Peyer's patch (tissue), 4 donors: ENCODE measurements around the gene GPSM1. TPM values are rescaled to one million over a fixed set of nuclear protein-coding genes. Genes with fewer than 3 reads are reported as not detected.

ENCODE experiments used
- DNase-seq, 3 donors: peaks; one replicate each; pipeline ENCODE4 v3.0.0-alpha.2; 2017 to 2019
- H3K27ac ChIP-seq, 4 donors: fragments of 200-600 bp; sonication (generic); one replicate each; pipeline ENCODE4 v1.5.1; 2016 to 2019
- H3K27me3 ChIP-seq, 2 donors: fragments of 200-600 bp; sonication (generic); one replicate each; pipeline ENCODE4 v1.5.1; 2019
- H3K36me3 ChIP-seq, 3 donors: fragments of 200-600 bp; sonication (generic); one replicate each; pipeline ENCODE4 v1.5.1; 2016 to 2019
- H3K4me1 ChIP-seq, 4 donors: fragments of 200-600 bp; sonication (generic); one replicate each; pipeline ENCODE4 v1.5.1; 2016 to 2019
- H3K4me3 ChIP-seq, 4 donors: fragments of 200-600 bp; sonication (generic); 1 replicate in 3 of 4; 2 replicates in 1 of 4; pipeline ENCODE4 v1.5.1; 2016 to 2019; ENCODE audit warnings: mild to moderate bottlenecking in 1 of 4
- H3K9me3 ChIP-seq, 4 donors: fragments of 200-600 bp; sonication (generic); one replicate each; pipeline ENCODE4 v1.5.1; 2016 to 2019; ENCODE audit warnings: mild to moderate bottlenecking in 1 of 4
- CTCF ChIP-seq, 6 experiments: fragments of 450-650 bp in 4 of 6; fragments of 200-600 bp in 2 of 6; sonication (generic) in 1 of 6; IDR thresholded peaks; one replicate each; pipeline ENCODE4 v1.5.1; 2017 to 2019; ENCODE audit warnings: antibody characterized with exemption in 6 of 6, mild to moderate bottlenecking in 3 of 6, moderate library complexity in 1 of 6
- POLR2A ChIP-seq, 2 donors: fragments of 450-650 bp; IDR thresholded peaks; one replicate each; pipeline ENCODE4 v1.5.1; 2017; ENCODE audit warnings: antibody characterized with exemption in 2 of 2, mild to moderate bottlenecking in 2 of 2, moderate library complexity in 2 of 2
- total RNA-seq, 4 donors: library from RNA; depleted of rRNA; stranded (reverse); fragments of >200 nt; gene quantifications; one replicate each; pipeline ENCODE4 v1.1.0, GENCODE V29; 2016

The GPSM1 gene
- total RNA-seq, 4 donors from 2014 or later, result 3.7 to 25.6 (median 6.0) TPM

GRCh38 chr9:136332482-136332983, 5.2 kb downstream of the GPSM1 start:
- Histone ChIP-seq H3K4me1 (peaks cover 0 to 17% (median 6%) of the 10 kb centered on the region in 4 donors), H3K27ac (no peak overlapping the region), H3K27me3 (no peaks in the 10 kb centered on the region), H3K36me3 (no peaks in the 10 kb centered on the region), H3K4me3 (no peak overlapping the region), H3K9me3 (no peaks in the 10 kb centered on the region)
- no peak for TF ChIP-seq CTCF (IDR thresholded peaks at IDR 0.05)
- no peak for TF ChIP-seq POLR2A (IDR thresholded peaks at IDR 0.05)
- DNase-seq, result no peak

- Histone ChIP-seq H3K4me3 (no peak overlapping the region), H3K9me3 (no peaks in the 10 kb centered on the region), H3K4me1 (peaks cover 0 to 13% (median 3%) of the 10 kb centered on the region in 4 donors), H3K27ac (no peak overlapping the region), H3K36me3 (no peaks in the 10 kb centered on the region), H3K27me3 (no peaks in the 10 kb centered on the region)
- DNase-seq, result no peak
- TF ChIP-seq POLR2A (IDR thresholded peaks at IDR 0.05), result no peak
- TF ChIP-seq CTCF (IDR thresholded peaks at IDR 0.05), result no peak
Observed at GRCh38 chr9:136333045-136333444, 5.7 kb downstream of the GPSM1 start.

DNA sequence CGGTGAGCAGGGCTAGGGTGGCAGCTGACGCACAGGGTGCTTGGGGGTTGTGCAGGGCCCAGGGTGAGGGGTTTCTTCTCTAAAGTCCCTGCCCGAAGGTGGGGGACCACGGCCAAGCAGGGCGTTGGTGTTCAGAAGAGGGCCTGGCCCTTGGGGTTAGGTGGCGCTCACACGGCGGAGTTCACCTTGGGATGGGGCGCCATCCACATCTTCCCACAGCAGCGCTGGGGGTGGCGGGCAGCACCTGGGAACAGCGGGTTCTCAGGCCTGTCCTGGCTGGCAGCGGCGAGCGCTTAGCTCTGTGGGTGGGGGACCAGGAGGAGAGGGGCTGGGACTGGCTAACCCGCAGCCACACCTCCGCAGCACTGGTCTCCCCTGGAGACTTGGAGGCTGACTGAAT, 6.1 kb downstream of the GPSM1 start:
- Histone ChIP-seq H3K4me1 (peaks cover 0 to 9% (median 1%) of the 10 kb centered on the region in 4 donors), H3K9me3 (no peaks in the 10 kb centered on the region), H3K4me3 (no peak overlapping the region), H3K36me3 (no peaks in the 10 kb centered on the region), H3K27me3 (no peaks in the 10 kb centered on the region), H3K27ac (no peak overlapping the region)
- TF ChIP-seq CTCF (IDR thresholded peaks at IDR 0.05) (no peak), POLR2A (IDR thresholded peaks at IDR 0.05) (no peak)
- DNase-seq, result no peak

GRCh38 chr9:136334541-136334940, 7.2 kb downstream of the GPSM1 start:
- DNase-seq, result no peak
- Histone ChIP-seq H3K27me3 (no peaks in the 10 kb centered on the region), H3K27ac (no peak overlapping the region), H3K36me3 (no peaks in the 10 kb centered on the region), H3K9me3 (no peaks in the 10 kb centered on the region), H3K4me3 (no peak overlapping the region), H3K4me1 (peaks cover 0 to 3% (median 0%) of the 10 kb centered on the region in 4 donors)
- TF ChIP-seq CTCF (IDR thresholded peaks at IDR 0.05), result no peak
- no peak for TF ChIP-seq POLR2A (IDR thresholded peaks at IDR 0.05)

DNA sequence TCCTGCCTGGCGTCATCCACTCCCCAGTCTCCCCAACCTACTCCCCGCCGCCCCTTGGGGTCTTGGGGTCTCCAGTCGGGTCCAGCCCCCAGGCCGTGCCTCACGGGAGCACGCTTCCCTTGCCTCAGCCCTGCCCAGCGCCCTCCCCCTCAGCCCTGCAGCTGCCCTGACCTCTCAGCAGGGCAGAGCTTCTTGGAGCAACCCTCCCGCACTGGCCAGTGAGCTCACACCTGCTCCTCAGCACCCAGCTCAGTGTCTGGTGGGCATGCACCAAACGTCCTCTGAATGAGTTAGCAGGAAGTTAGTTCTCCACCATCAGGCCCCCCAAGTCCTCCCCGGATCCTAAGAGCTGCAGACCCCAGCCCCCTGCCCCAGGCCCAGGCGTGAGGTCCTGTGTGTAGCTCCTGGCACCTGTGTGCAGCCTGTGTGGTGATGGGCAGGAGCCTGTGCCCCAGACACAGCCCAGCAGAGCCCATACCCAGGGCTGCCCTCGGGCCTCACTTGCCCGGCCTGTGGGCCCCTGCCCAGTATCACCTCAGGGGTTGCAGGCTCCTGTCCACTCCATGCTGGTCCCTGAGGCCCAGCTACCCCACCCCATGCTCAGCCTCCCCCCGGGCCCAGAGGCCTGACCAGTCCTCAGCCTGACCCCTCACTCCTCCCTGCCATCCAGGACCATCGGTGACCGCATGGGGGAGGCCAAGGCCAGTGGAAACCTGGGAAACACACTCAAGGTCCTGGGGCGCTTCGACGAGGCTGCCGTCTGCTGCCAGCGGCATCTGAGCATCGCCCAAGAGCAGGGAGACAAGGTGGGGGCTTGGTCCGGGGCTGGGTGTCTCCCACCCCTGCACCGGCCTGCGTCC, 8.2 kb downstream of the GPSM1 start:
- TF ChIP-seq POLR2A (IDR thresholded peaks at IDR 0.05), result no peak
- TF ChIP-seq CTCF (IDR thresholded peaks at IDR 0.05), result no peak
- DNase-seq, result no peak
- Histone ChIP-seq H3K4me1 (peaks cover 0 to 4% (median 0%) of the 10 kb centered on the region in 4 donors), H3K9me3 (no peaks in the 10 kb centered on the region), H3K27me3 (no peaks in the 10 kb centered on the region), H3K36me3 (no peaks in the 10 kb centered on the region), H3K4me3 (no peak overlapping the region), H3K27ac (peak overlapping the region in 1 of 4 donors; percentile 58)
